HAP-1 (cell line): ENCODE measurements around the gene EGFLAM.
A peak's percentile ranks its signal among the peaks of the same experiment; 100 is the strongest.
"Not testable (repeated sequence)": the region's sequence is repeated elsewhere in the genome, so short reads cannot be mapped to it uniquely, and the experiment has no call there.

Experiments used
- DNase-seq, 2 experiments: peaks; one replicate each; pipeline ENCODE4 v3.0.0-alpha.2; 2016 to 2020; ENCODE audit warnings: low spot score in 2 of 2
- H3K27me3 ChIP-seq: fragments of 250-450 bp; sonication (Bioruptor Pico); 2 replicates; pipeline ENCODE4 v1.5.1; 2020; ENCODE audit warnings: low read depth, mild to moderate bottlenecking, moderate library complexity
- H3K36me3 ChIP-seq: fragments of 250-450 bp; sonication (Bioruptor Pico); replicated peaks from 2 replicates; pipeline ENCODE4 v1.5.1; 2020; ENCODE audit warnings: mild to moderate bottlenecking
- H3K4me1 ChIP-seq: fragments of 250-450 bp; sonication (Bioruptor Pico); 2 replicates; pipeline ENCODE4 v1.5.1; 2020; ENCODE audit warnings: mild to moderate bottlenecking
- H3K4me3 ChIP-seq: fragments of 250-450 bp; sonication (Bioruptor Pico); 2 replicates; pipeline ENCODE4 v1.5.1; 2020; ENCODE audit warnings: mild to moderate bottlenecking, moderate library complexity
- H3K9me3 ChIP-seq: fragments of 250-450 bp; sonication (Bioruptor Pico); 2 replicates; pipeline ENCODE4 v1.5.1; 2020; ENCODE audit warnings: mild to moderate bottlenecking, moderate library complexity
- in situ Hi-C: fragments of 300-500 bp; cut with MboI; formaldehyde crosslinking; loops from 3 replicates; pipeline ENCODE4 v1.14.3; 2020; ENCODE audit warnings: low sequenced_read_pairs, inconsistent platforms, mixed read lengths

Gene EGFLAM

DNA sequence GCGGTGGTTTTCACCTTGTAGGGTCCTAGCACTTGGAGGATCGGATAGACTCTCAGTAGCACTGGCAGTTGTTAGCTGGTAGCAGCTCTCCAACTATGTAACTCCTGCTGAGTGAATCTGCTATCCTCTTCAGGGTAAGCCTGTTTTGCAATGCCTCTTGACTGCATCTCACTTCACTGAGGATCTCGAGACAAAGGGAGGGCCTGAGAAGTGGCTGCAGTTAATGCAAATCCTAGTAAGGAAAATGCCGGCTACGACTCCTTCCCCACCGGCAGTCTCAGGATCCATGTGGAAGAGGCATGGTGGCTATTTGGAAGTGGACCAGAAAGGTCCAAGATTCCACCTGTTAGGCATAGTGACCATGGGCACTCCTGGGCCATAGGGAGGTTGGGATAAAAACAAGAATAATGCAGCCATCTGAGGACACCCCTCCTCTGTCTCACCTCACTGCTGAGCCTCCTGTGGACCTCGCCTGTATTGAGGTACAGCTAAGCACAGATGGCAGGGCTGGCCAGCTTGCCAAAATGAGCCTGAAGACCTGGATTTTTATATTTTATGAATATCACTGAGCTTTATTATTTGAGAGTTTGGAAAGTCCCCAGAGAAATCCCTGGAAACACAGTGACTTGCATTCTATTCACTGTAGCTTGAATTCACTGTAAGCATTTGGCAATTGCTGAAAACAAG, 152.1 kb downstream of the EGFLAM start:
- Histone ChIP-seq H3K27me3 (0 out of 2 replicates have a peak, but pooled peaks cover 3% of the 10 kb centered on the region), H3K36me3 (no peaks in the 10 kb centered on the region), H3K4me1 (no peaks in the 10 kb centered on the region), H3K4me3 (no peak overlapping the region), H3K9me3 (no peaks in the 10 kb centered on the region)
- in situ Hi-C loops = no loop called here
- no peak for DNase-seq

DNA sequence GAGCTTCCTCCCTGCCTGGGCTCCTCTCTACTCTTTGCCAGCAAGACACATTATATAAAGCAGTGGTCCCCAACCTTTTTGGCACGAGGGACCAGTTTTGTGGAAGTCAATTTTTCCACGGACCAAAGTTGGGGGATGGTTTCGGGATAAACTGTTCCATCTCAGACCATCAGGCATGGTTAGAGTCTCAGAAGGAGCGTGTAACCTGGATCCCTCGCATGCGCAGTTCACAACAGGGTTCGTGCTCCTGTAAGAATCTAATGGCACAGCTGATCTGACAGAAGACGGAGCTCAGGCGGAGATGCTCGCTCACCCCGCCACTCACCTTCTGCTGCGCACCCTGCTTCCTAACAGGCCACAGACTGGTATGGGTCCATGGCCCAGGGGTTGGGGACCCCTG, 155.3 kb downstream of the EGFLAM start:
- no peaks in the 10 kb centered on the region for H3K27me3 ChIP-seq
- no peak overlapping the region for H3K4me3 ChIP-seq
- DNase-seq = no peak
- no peaks in the 10 kb centered on the region for H3K36me3 ChIP-seq
- peaks cover 10% of the 10 kb centered on the region for H3K4me1 ChIP-seq
- no peaks in the 10 kb centered on the region for H3K9me3 ChIP-seq
- in situ Hi-C loops = no loop called here

- Histone ChIP-seq H3K9me3 (no peaks in the 10 kb centered on the region), H3K27me3 (no peaks in the 10 kb centered on the region), H3K36me3 (no peaks in the 10 kb centered on the region), H3K4me3 (no peak overlapping the region), H3K4me1 (peaks cover 10% of the 10 kb centered on the region)
- no peak for DNase-seq
- in situ Hi-C loops = no loop called here
Observed at GRCh38 chr5:38414348-38414747, 156.0 kb downstream of the EGFLAM start.

DNA sequence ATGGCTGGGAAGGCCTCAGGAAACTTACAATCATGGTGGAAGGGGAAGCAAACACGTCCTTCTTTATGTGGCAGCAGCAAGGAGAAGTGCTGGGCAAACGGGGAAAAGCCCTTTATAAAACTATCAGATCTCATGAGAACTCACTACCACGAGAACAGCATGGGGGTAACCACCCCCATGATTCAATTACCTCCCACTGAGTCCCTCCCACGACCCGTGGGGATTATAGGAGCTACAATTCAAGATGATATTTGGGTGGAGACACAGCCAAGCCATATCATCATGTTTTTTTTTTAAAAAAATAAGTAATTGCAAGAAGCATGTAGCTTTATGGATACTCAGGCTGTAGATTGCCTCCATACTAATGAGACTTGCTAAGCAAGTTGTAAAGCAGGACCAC, 157.4 kb downstream of the EGFLAM start:
- H3K27me3 ChIP-seq, DNase-seq, H3K4me1 ChIP-seq, H3K36me3 ChIP-seq, H3K4me3 ChIP-seq, in situ Hi-C loops, H3K9me3 ChIP-seq: not testable (repeated sequence)

DNA sequence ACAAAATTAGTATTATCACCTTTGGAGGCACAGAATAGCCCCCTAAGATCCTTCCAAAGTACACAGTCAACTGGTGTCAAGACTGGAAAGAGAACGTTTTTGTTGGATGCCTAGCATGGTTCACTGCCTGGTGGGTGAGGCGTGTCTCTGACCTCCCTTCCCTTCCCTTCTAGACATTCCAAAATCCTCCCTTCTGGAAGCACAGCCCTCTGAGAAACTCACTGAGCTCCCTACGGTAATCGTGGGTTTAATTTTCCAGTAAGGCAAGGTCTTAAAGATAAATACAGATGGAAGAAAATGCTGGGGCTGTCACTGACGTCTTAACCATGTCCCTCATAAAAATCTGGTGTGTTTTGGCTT, 159.3 kb downstream of the EGFLAM start:
- Histone ChIP-seq H3K27me3 (no peaks in the 10 kb centered on the region), H3K36me3 (no peaks in the 10 kb centered on the region), H3K4me3 (no peak overlapping the region), H3K4me1 (peaks cover 10% of the 10 kb centered on the region), H3K9me3 (no peaks in the 10 kb centered on the region)
- peak in 1 of 2 experiments; percentile 12 for DNase-seq
- in situ Hi-C loops = no loop called here

DNA sequence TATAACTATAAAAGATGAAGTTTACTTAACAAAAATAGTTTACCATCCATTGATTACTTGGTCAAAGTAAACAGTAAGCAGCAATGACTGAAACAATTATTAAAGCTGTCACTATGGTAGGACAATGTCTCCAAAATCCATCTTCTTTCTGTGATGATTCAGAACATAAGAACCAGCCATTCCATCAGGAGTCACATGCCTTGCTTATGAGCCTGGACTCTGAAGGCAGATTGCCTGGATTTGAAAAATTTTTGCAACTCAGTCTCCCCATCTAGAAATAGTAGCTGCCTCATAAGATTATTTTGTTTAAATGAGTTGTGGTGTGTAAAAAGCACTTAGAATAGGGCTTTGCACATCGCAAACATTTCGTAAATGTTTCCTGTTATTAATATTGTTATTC, 161.9 kb downstream of the EGFLAM start:
- Histone ChIP-seq H3K4me1 (peaks cover 10% of the 10 kb centered on the region), H3K36me3 (no peaks in the 10 kb centered on the region), H3K4me3 (no peak overlapping the region), H3K9me3 (no peaks in the 10 kb centered on the region), H3K27me3 (no peaks in the 10 kb centered on the region)
- DNase-seq = no peak
- in situ Hi-C loops = no loop called here

GRCh38 chr5:38420691-38421390, 162.5 kb downstream of the EGFLAM start:
- Histone ChIP-seq H3K9me3 (no peaks in the 10 kb centered on the region), H3K36me3 (no peaks in the 10 kb centered on the region), H3K4me3 (no peak overlapping the region), H3K4me1 (peaks cover 10% of the 10 kb centered on the region), H3K27me3 (no peaks in the 10 kb centered on the region)
- in situ Hi-C loops = no loop called here
- DNase-seq = peak; percentile 62 to 76

- in situ Hi-C loops = no loop called here
- H3K4me1 ChIP-seq = peaks cover 3% of the 10 kb centered on the region
- no peaks in the 10 kb centered on the region for H3K36me3 ChIP-seq
- no peak for DNase-seq
- no peaks in the 10 kb centered on the region for H3K27me3 ChIP-seq
- no peak overlapping the region for H3K4me3 ChIP-seq
- H3K9me3 ChIP-seq = no peaks in the 10 kb centered on the region
Observed at GRCh38 chr5:38422622-38423021, 164.3 kb downstream of the EGFLAM start.

GRCh38 chr5:38423276-38424147, 165.2 kb downstream of the EGFLAM start:
- H3K36me3 ChIP-seq = no peaks in the 10 kb centered on the region
- no peak for DNase-seq
- H3K9me3 ChIP-seq = no peaks in the 10 kb centered on the region
- H3K27me3 ChIP-seq = no peaks in the 10 kb centered on the region
- no peak overlapping the region for H3K4me3 ChIP-seq
- no peaks in the 10 kb centered on the region for H3K4me1 ChIP-seq
- in situ Hi-C loops = no loop called here

DNA sequence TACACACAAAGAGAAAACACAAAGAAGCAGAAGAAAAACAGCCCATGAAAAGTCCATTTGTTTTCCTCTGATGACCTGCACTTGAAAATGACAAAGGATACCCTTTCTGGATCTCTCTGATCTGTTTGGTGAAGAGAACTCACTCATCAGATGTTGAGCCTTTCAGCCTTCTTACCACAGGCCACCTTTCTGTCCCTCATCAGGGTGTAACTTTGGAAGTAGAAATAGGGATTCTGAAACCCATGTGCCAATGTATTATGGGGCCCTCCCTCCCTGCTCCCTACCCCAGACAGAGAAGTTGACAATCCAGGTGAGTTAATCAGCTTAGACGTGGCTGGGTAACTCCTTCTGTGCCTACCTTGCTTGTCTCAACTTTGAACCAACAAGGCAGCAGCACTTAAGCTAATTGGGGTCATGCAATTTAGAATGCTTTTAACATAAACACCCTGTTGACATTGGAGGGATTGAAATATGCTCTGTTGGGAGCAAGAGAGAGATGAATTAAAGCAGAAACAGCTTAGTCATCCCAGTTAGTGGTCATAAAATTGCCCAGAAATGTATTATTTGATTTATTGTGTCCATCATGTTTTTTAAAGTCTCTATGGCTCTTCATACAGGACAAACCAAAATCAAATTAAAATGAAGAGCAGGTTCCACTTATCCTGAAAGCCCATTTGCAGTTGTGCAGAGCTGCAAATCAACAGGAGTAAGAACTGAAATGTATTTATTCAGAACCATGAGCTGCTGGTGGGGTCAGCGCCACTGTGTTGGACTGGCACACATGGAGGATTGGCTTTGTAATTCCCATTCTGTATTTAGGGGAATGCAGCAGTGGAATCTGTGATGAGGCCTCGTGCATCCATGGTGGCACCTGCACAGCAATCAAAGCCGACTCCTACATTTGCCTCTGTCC, 166.0 kb downstream of the EGFLAM start:
- H3K9me3 ChIP-seq = no peaks in the 10 kb centered on the region
- in situ Hi-C loops = no loop called here

DNA sequence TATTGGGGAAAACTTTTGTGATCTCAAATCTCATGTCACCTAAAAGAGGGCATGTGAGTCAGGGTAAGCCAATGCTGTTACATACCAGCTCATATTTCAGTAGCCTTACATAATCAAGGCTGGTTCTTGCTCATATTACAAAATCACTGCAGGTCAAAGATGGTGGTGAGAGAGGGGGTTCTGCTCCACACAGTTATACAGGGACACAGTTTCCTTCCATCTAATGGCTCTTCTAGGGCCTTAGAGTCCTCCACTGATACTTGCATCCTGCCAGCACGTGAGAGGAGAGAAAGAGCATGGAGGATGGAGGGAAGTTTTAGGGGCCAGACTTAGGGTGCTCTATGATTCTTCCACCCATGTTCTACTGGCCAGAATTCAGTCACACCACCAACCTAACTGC, 168.1 kb downstream of the EGFLAM start:
- H3K36me3 ChIP-seq = no peaks in the 10 kb centered on the region
- in situ Hi-C loops = no loop called here
- no peak overlapping the region for H3K4me3 ChIP-seq
- H3K27me3 ChIP-seq = no peaks in the 10 kb centered on the region
- H3K9me3 ChIP-seq = no peaks in the 10 kb centered on the region
- no peaks in the 10 kb centered on the region for H3K4me1 ChIP-seq
- no peak for DNase-seq

More for the DNA sequence above, 166.0 kb downstream of the EGFLAM start:
- DNase-seq = no peak
- H3K4me3 ChIP-seq = no peak overlapping the region
- H3K36me3 ChIP-seq = no peaks in the 10 kb centered on the region
- no peaks in the 10 kb centered on the region for H3K4me1 ChIP-seq
- no peaks in the 10 kb centered on the region for H3K27me3 ChIP-seq

DNA sequence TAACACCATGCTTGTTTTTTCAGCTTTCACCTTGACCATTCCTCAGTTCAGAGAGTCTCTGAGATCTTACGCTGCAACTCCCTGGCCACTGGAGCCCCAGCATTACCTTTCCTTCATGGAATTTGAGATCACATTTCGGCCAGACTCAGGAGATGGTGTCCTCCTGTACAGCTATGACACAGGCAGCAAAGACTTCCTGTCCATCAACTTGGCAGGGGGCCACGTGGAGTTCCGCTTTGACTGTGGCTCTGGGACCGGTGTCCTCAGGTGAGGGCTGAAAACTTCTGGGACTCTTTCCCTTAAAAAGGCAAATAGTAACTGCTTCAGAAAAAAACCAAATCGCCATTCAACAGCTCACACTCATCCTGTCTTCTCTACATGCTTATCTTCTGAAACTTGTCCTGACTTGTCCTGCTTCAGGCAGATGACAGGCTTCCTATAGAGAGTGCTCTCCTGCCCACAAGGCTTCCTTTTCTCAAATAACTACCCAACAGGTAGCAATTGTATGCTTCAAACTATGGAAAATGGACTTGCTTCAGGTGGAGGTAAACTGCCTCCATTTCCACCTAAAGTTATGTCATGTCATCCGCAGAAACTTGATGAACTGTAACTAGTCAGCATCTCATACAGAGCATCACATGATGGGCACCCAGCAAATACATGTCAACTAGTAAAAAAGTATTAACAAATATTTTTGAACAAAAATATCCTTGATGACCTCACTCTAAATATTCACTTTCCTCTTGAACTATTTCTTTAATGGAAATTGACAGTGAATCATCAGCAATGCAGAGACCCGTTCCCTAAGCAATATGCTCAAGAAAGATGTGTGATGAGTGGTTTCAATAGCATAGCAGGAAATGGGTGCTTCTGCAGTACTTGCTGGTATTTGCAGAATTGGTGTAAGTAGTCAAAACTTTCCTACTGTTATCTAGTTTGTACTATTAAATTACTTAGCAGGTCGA, 168.9 kb downstream of the EGFLAM start:
- in situ Hi-C loops = no loop called here
- no peaks in the 10 kb centered on the region for H3K9me3 ChIP-seq

More for the DNA sequence above, 168.9 kb downstream of the EGFLAM start:
- Histone ChIP-seq H3K27me3 (no peaks in the 10 kb centered on the region), H3K4me1 (no peaks in the 10 kb centered on the region), H3K36me3 (no peaks in the 10 kb centered on the region), H3K4me3 (no peak overlapping the region)
- DNase-seq = no peak
